Iris pigment epithelial cell (primary cell): ENCODE results near the gene PLD3.
A peak's percentile ranks its signal among the peaks of the same experiment; 100 is the strongest.

Experiments
- DNase-seq: peaks from one replicate; pipeline ENCODE4 v3.0.0-alpha.2; 2011; ENCODE audit warnings: low read depth

PLD3 gene

DNA sequence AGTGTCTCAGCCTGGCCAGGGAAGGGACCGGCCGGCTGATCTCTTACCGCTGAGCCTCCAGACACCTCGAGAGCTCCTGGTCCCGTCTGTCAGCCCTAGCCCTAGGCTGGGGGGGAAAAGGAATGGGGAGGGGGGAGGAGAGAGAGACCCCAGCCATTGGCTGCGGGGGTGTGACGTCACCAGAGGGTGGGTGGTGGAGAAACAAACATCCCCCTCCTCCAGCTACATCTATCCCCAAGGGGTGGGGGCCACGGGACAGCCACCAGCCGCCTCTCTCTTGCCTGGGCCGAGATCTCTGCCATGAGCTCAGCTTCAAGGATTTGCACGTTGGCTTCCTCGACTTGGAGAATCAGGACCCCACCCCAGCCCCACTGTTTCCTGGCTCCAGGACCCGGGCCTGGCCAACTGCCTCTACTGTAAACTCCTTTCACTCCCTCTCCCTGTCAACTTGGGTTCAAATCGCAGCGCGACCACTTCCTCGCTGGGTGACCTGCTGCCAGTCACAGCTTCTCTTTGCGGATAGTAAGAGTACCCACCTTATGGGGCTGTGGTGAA, 64.9 kb downstream of the PLD3 start, which contains the start of gene PRX:
Gene PRX (minus strand): TSS at position 88 of the 555 bp plus-strand sequence. CDS start 5,446 bp downstream, outside the sequence.
- no peak for DNase-seq

DNA sequence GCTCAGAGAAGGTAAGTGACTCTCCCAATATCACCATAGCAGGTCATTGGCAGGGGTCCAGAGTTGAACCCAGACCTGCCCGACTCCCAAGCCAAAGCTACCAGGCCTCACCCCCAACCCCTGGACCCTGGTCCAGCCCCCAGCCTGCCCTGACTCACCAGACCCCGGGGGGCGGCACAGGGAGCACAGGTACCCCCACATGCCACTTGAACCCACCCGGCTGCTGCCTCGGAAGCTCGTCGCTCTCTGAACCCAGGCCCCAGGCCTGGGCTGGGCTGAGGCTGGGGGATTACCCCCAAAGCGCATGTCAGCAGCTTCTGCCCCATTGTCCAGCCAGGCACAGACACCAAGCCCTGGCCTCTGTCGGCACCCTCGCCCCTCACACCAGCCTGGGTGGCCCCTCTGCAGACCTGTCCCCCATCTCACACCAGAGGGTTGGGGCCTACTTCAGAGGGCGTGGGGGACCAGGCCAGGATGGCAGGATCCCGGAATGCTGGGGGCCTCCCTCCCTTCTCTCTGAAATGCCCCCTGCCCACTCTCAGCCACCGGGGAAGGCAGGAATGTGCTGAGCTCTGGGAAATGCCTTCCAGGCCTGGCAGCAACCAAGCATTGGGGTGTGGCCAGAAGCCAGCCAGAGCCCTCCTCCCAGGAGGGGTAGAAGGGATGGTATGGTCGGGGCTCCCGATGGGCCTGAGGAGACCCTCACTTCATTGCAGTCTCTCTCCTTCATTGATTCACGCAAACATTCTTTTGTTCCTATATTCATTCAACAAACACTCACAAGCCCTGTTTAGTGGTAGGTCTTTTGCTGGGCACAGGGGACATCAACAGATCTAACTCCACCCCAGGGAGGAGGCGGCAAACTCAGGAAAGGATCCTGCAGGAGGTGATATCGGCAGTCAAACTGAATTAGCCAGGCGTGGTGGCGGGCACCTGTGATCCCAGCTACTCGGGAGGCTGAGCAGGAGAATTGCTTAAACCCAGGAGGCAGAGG, 66.3 kb downstream of the PLD3 start:
- DNase-seq, result no peak

DNA sequence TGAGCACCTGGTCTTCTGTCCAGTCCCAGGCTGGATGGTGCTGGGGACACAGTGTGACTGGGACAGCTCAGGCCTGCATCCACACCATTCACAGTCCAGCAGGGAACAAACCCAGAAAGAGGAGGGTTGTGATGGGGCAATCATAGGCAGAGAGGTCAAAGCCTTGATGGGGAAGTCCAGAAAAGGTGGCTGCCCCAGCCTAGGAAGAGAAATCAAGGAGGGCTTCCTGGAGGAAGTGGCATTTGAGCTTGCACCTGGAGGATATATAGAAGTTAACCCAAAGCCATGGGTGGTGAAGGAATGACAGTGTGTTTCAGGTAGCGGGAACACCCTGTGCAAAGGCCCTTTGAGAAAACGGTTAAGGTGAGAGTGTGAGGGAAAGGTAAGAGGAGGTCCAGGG, 67.3 kb downstream of the PLD3 start:
- DNase-seq, result no peak

DNA sequence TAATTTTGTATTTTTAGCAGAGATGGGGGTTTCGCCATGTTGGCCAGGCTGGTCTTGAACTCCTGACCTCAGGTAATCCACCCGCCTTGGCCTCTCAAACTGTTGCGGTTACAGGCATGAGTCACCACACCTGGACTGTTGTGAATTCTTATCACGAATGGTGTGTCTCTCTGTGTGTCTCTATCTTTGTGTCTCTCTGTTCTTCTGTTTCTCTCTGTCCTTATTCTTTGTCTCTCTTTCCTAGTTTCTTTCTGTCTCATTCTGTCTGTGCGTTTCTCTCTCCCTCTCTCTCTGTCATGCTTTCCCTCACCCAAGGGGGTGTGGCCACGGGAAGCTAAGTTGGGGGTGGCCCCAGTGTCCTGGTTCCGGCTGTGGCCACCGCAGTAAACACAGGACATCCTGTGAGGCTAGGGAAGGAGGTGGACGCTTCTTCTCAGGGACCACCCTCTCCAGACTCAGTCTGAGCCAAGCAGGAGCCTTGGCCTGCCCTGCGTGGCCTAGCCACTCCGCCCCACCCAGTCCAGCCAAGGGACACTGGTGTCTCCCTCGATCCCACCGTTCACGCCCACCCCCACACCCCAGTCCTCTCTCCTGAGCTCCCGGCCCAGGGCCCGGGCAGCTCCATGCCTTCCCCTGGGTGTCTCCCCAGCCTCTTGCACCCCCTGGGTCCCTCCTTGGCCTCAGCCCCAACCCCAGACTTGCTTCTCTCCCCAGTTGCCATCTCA, 68.6 kb downstream of the PLD3 start:
- peak; percentile 27 for DNase-seq

DNA sequence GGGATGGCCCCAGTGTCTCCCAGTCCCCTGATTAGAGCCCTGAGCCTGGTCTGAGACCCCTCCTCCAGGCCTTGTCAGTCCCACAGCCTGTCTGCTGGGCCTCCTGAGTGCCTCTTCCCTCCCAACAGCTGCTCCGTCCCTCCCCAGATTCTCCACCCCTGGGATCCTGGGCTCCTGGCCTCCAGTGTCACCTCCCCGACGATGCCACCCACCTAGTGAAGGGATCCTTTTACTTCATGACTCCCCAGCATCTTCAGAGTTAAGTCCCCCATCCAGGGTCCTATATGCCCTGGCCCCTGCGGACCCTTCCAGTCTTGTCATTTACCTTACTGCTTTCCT, 69.1 kb downstream of the PLD3 start:
- DNase-seq, result no peak

DNA sequence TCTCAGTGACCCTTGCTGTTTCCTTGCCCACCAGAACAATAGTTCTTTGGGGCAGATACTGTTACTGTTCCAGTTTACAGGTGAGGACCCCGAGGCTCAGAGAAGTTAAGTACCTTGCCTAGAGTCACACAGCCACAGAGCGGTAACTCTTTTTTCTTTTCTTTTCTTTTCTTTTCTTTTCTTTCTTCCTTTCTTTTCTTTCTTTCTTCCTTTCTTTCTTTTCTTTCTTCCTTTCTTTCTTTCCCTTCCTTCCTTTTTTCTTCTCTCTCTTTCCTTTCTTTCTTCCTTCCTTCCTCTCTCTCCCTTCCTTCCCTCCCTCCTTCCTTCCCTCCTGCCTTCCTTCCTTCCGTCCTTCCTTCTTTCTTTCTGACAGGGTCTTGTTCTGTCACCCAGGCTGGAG, 69.5 kb downstream of the PLD3 start:
- DNase-seq, result no peak

DNA sequence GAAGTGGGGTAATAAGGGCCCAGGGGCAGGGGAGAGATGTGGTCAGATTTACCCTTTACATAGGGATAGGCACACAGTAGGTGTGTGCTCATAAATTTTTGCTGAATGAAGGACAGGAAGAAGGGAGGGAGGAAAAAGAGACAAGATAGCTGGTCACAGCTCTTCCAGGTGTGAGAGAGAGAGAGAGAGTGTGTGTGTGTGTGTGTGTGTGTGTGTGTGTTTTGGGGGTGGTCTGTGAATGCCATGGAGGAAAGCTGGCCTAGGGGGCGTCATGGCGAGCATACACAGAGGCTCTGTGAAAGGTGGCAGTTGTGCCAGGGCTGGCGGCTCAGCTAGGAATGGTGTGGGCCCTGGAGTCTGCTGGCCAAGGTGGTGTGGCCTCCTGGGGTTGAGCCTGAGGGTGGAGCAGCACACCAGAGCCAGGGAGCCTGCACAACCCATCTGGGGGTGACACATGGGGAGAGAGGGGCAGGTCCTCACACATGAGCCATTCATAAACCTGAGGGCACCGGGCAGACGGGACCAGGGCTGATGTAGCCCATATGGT, 70.6 kb downstream of the PLD3 start:
- no peak for DNase-seq

DNA sequence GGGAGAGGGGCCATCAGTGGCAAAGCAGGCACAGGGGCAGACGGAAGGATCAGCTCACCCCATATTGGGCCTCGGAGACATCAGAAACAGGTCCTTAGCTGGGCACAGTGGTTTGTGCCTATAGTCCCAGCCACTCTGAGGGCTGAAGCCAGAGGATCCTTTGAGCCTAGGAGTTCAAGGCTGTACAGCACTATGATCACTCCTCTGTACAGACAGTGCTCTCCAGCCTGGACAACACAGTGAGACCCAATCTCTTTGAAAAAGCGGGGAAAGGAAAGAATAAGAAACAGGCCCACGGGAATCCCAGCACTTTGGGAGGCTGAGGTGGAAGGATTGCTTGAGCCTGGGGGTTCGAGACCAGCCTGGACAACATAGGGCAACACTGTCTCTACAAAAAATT, 71.3 kb downstream of the PLD3 start:
- DNase-seq, result no peak

DNA sequence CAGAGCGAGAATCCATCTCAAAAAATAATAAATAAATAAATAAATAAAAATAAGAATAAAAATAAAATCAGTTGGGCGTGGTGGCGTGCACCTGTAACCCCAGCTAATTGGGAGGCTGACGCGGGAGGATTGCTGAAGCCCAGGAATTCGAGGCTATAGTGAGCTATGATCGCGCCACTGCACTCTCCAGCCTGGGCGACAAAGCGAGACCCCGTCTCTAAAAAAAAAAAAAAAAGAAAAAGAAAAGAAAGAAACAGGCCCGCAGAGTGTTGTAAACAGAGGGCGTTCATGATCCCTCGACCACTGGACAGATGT, 71.9 kb downstream of the PLD3 start:
- no peak for DNase-seq

DNA sequence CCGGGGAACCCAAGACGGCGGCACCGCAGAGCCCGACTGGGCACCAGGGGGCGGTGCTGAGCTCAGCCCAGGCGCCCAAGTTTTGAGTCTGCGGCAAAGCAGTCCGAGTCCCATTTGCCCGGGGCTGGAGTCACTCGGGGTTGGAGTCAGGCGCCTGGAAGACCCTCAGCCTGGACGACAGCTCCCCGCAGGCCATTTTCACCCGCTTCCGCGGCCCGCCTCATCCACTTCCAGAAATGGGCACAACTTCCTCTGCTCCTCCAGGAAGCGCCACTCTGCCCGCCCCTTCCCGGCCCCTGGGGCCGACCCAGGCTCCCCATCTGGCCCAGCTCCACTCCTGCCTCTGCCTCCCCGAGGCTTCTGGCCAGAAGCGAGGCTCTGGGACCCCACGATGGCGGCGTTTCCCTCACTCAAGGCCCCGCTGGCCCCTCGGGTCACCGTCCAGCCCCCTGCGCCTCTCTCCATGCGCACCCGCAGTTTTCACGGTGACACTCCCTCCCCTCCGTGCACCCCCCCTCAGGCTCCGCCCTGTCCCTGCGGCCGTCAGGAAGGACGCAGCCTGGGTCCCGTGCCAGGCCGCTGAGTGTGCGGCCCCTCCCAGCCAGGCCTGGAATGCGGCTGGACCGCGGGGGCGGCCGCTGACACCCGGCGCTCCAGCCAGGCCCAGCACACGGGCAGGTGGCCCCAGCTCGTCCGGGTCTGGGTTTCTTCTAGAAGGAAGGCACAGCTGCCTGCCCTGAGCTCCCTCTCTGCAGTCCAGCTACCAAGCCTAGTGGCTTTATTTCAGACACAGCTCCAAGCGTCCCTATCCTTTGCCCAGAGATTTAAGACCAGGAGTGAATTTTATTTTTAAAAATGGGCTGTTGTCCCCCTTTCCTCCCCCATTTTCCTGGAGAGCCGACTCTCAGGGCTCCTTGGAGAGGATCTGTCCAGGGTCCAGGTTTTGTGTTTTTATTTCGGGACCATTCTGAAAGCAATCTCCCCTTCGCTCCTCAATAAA, 72.6 kb downstream of the PLD3 start:
- peak; percentile 89 for DNase-seq

DNA sequence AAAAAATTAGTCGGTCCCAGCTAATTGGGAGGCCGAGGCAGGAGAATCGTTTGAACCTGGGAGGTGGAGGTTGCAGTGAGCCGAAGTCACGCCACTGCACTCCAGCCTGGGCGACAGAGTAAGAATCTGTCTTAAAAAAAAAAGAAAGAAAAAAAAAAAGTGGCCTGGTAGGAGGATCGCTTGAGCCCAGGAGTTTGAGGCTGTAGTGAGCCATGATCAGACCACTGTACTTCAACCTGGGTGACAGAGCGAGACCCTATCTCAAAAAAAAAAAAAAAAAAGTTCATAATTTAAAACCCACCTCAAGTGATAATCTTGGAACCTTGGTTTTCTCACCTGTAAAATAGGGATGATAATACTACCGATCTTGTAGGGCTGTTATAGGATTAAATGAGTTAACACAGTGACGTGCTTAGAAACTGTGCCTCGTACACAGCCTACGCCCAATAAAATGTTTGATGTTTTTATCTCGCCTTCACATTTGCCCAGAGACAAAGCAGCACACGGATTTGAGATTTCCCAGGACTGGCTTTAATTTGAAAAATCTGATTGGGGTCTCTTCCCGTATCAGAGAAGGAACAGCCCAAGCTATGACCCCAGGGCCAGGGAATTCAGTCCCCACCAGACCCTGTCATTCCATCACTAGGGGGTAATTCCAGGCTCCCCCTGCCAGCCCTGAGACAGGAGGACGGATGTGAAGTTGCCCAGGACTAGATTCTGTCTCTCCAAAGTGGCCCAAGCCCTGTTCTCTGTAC, 73.7 kb downstream of the PLD3 start:
- DNase-seq, result no peak

DNA sequence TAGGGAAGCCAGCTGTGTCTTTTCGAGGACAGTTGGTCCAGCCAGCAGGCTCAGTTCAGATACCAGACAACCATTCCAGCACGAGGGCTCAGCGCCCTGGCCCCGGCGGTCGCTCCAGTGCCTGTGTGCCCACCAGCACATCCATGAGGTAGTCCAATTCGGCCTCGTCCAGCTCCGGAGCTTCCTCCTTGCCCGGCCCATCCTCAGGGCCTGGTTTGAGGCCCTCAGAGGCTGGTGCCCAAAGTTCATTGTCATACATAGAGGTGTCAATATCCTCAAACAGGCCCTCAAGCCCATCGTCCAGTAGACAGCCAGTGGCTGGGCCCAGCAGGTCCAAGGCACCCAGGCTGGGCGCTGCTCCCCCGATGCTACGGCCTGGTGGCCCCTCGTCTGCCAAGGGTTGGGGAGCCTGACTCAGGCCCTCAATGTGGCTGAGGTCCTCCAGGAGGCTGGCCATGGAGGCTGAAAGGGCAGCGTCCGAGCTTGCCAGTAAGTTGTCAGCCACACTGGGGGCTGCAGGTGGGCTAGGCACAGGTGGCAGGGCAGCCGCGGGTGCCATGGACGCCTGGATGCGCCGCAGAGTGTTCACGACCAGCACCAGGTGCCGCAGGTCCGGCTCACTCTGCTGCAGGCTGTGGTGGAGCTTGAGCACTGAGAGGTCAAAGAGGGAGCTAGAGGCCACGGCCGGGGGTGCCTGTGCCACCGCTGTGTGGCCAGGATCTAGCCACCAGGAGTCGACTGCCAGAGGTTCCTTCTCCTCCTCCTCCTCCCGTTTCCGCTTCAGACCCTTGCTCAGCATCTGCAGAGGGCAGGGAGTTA, 74.5 kb downstream of the PLD3 start:
- no peak for DNase-seq

DNA sequence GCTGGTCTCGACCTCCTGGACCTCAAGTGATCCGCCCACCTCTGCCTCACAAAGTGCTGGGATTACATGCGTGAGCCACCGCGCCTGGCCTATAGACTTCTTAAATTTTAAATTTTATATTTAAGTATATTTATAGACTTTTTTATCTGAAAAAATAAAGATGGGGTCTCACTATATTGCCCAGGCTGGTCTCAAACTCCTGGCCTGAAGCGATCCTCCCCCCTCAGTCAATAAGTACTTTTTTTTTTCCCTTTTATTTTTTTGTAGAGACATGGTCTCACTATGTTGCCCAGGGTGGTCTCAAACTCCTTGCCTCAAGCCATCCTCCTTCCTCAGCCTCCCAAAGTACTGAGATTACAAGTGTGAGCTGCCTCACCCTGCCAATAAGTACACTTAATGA, 75.4 kb downstream of the PLD3 start:
- no peak for DNase-seq

DNA sequence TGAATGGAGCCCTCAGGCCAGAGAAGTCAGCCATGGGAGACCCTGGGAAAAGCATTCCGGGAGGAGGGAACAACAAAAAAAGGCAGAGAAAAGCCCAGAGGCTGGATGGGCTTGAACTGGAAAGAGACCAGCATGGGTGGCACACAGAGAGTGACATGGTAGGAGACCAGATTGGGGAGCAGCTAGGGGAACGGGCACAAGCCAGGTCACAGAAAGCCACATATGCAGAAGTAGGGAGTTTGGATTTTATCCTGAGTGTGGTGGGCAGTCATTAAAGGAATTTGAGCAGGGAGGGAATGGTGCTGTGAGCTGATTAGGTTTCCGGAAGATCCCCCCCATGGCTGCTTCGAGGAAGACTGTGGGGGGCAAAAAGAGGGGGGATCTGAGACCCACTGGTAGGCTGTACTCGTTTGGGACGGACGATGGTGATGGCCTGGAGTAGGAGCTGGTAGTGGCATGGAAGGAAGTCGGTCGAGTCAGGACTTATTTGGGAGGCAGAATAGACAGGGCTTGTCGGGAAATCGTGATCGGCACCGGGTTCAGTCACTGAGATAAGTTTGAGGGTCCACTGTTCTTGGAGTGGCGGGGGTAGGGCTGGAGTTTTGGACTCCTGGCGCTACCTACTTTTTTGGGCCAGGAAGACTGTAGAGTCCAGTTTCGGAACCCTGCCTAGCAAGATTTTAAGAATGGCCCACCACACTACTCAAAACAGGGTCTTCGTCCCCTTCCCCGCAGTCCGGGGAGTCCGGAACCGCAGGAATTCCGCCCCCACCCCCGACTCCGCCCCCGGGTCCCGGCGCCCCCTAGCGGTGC, 76.3 kb downstream of the PLD3 start:
- DNase-seq, result peak; percentile 25

DNA sequence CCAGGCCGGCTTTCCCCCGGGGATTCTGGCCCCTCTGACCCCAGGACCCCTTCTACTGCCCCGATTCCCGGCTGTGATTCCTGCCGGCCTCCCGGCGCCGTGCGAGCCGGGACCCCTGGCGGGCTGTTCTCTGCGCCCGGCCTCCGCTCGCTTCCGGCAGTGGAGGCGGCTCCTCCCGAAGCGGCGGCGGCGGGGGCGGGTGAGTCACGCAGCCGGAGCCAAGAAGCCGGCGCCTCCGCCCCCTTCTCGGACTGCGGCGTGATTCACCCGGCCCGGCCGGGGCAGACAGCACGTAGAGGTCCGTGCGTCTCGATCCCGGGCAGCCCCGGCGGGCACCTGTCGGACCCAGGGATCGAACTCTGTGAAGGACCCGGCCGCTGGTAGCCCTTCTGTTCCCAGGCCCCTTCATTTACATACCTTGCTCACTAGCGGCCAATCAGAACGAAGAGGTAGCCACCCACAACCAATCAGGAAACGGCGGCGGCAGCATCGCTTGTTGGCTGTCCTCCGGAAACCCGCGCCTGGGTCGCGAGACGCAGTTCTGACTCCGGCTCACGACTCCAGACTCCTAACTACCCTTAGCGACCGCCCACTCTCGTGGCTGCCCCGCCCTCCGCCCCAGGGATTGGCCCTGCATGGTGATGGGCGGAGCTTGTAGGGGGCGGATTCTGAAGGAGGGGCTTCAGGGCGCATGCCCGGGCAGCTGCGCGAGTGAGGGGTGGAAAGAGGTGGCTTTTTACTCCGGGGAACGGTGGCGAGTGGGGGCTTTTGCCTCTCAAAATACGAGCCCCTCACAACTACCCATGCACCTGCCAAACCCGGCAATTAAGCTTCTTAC, 77.2 kb downstream of the PLD3 start, which contains the start of gene SERTAD1:
Gene SERTAD1 (minus strand): TSS at position 543 of the 838 bp plus-strand sequence. CDS start 2,446 bp downstream, outside the sequence.
- DNase-seq, result peak; percentile 99
